Mononuclear cell (primary cell): ENCODE data around the gene SLC29A3. TPM values are rescaled to one million over a fixed set of nuclear protein-coding genes. Genes with fewer than 3 reads are reported as not detected.

Experiments used
- H3K27me3 ChIP-seq: 2 replicates; pipeline ENCODE4 v1.6.0; 2011; ENCODE audit warnings: low read length, control low read depth; ENCODE audit not compliant: insufficient read depth
- H3K4me1 ChIP-seq: 2 replicates; pipeline ENCODE4 v1.5.1; 2011; ENCODE audit warnings: mild to moderate bottlenecking, low read length, control low read depth; ENCODE audit not compliant: insufficient read depth
- H3K4me3 ChIP-seq: 2 replicates; pipeline ENCODE4 v1.5.1; 2011; ENCODE audit warnings: mild to moderate bottlenecking, low read length, moderate library complexity
- H3K9me3 ChIP-seq: 2 replicates; pipeline ENCODE4 v1.5.1; 2011; ENCODE audit warnings: low read depth, mild to moderate bottlenecking, control low read depth, low read length
- total RNA-seq: library from RNA; depleted of rRNA; stranded (reverse); fragments of >200 nt; gene quantifications from one replicate; pipeline ENCODE4 v1.2.3, GENCODE V29; 2012

The SLC29A3 gene
- total RNA-seq, 1 donor: 2.6 TPM

DNA sequence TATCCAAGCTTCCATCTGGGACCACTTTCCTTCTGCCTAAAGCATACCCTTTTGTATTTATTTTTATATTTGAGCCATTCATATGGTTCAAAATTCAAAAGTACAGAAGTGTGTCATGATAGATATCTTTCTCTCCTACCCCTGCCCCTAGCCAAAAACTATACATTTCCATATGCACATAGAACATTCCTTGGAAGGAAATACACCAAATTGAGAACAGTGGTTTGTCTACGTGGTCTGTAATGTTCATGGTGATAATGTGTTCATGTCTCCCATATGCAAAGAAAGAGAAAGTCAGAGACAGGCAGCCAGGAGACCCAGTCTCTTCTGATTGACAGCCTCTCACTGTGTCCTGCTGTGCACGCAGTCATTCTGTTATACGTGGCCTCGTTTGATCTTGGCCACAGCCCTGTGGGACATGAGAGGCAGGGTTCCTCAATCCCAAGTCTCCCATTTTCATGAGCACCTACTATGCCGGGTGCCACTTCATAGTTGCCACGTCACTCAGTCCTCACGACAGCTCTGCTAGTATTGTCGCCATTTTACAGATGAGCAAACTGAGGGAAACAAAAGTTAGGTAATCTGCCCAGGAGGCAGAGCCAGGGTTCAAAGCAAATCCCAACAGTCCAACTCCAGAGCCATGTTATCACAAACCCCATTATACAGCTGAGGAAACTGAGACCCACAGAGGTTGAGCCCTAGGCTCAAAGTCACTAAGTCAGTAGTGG is 69.7 kb downstream of the SLC29A3 start:
- Histone ChIP-seq H3K4me1 (peaks cover 3% of the 10 kb centered on the region), H3K27me3 (no peaks in the 10 kb centered on the region), H3K9me3 (no peaks in the 10 kb centered on the region), H3K4me3 (no peak overlapping the region)

GRCh38 chr10:71389768-71390460 is 70.9 kb downstream of the SLC29A3 start:
- Histone ChIP-seq H3K4me1 (no peaks in the 10 kb centered on the region), H3K9me3 (no peaks in the 10 kb centered on the region), H3K27me3 (peaks cover 4% of the 10 kb centered on the region), H3K4me3 (no peak overlapping the region)

GRCh38 chr10:71390461-71390835 is 71.4 kb downstream of the SLC29A3 start:
- Histone ChIP-seq H3K4me3 (no peak overlapping the region), H3K27me3 (peaks cover 9% of the 10 kb centered on the region), H3K9me3 (no peaks in the 10 kb centered on the region), H3K4me1 (no peaks in the 10 kb centered on the region)

DNA sequence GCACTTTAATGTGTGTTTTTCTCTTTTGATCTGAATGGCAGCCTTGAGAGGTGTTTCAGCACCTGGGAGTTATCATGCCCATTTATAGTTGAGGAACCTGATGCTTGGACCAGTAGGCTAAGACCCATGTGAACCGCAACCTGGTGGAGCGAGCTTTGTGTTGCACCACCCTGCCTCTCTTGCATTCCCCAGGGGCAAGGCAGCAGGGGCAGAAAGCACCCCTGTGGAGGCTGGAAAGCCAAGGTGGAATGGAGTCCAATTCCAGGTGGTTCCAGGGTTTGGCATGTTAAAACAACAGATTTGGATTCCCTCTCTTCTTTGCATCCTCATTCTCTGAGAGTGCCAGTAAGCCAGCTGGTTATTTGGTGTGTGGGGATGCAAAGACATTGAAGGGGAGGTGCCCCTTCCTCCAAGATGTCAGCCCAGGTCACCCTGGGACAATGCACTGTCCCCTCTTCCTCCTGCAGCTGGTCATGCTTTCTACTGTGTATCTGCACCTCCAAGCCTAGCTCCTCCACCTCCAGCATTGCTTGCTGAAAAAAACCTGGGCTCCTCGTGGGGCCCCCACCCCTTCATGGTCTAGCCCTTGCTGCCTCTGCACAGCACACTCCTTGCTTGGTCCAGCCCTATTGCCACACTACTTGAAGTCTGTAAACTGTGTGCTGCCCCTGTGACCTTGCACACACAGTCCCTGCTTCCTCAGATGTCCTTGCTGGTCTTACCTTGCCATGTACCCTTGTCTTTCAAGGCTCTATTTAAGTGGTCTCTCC is 72.0 kb downstream of the SLC29A3 start:
- no peaks in the 10 kb centered on the region for H3K4me1 ChIP-seq
- no peaks in the 10 kb centered on the region for H3K9me3 ChIP-seq
- no peak overlapping the region for H3K4me3 ChIP-seq
- peaks cover 16% of the 10 kb centered on the region for H3K27me3 ChIP-seq

GRCh38 chr10:71391701-71392100 is 72.6 kb downstream of the SLC29A3 start:
- no peaks in the 10 kb centered on the region for H3K4me1 ChIP-seq
- peaks cover 19% of the 10 kb centered on the region for H3K27me3 ChIP-seq
- H3K4me3 ChIP-seq: no peak overlapping the region
- H3K9me3 ChIP-seq: no peaks in the 10 kb centered on the region

- Histone ChIP-seq H3K4me3 (no peak overlapping the region), H3K27me3 (peaks cover 20% of the 10 kb centered on the region), H3K4me1 (peaks cover 5% of the 10 kb centered on the region), H3K9me3 (no peaks in the 10 kb centered on the region)
Measured at GRCh38 chr10:71392292-71392691, 73.2 kb downstream of the SLC29A3 start.

GRCh38 chr10:71392791-71393781 is 74.0 kb downstream of the SLC29A3 start:
- H3K27me3 ChIP-seq: peaks cover 28% of the 10 kb centered on the region
- H3K4me3 ChIP-seq: no peak overlapping the region
- no peaks in the 10 kb centered on the region for H3K9me3 ChIP-seq
- H3K4me1 ChIP-seq: peaks cover 13% of the 10 kb centered on the region

- Histone ChIP-seq H3K9me3 (no peaks in the 10 kb centered on the region), H3K4me3 (no peak overlapping the region), H3K27me3 (peaks cover 37% of the 10 kb centered on the region), H3K4me1 (peaks cover 15% of the 10 kb centered on the region)
Measured at GRCh38 chr10:71393841-71394475, 74.9 kb downstream of the SLC29A3 start.

GRCh38 chr10:71394926-71395562 is 76.0 kb downstream of the SLC29A3 start:
- peaks cover 15% of the 10 kb centered on the region for H3K4me1 ChIP-seq
- H3K4me3 ChIP-seq: no peak overlapping the region
- H3K27me3 ChIP-seq: peaks cover 42% of the 10 kb centered on the region
- H3K9me3 ChIP-seq: no peaks in the 10 kb centered on the region

GRCh38 chr10:71395621-71396020 is 76.6 kb downstream of the SLC29A3 start:
- Histone ChIP-seq H3K9me3 (no peaks in the 10 kb centered on the region), H3K4me1 (peaks cover 15% of the 10 kb centered on the region), H3K27me3 (peaks cover 42% of the 10 kb centered on the region), H3K4me3 (no peak overlapping the region)

DNA sequence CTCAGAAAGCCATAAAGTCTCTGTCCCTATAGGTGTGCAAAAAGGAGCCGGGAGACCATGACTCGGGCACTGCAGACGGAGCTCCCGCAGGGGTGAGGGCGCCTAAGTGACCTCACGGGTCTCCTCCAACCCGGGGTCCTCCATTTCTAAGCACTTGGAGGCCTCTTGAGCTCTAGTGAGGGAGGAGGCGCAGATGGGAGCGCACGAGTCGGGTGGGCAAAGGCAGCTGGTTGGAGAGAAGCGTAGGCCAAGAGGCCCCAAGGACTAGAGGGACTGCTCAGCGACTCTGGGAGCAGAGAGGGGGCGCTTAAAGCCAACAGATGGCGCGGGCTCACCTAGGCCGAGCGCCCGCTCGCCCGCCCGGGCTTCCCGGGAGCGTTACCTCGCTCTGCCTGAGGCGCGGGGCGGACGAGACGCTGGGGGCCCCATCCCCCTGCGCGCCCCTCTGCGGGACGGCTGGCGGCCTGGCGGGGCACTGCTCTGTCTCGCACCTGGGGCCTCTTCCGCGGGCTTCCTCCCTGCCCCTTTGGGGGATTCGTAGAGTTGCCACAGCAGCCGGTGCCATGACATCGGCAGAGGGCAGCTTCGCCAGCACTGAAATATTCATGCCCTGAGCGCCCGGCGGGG is 77.1 kb downstream of the SLC29A3 start:
- H3K4me1 ChIP-seq: peaks cover 15% of the 10 kb centered on the region
- no peaks in the 10 kb centered on the region for H3K9me3 ChIP-seq
- peaks cover 42% of the 10 kb centered on the region for H3K27me3 ChIP-seq
- no peak overlapping the region for H3K4me3 ChIP-seq

- no peaks in the 10 kb centered on the region for H3K9me3 ChIP-seq
- H3K4me1 ChIP-seq: peaks cover 15% of the 10 kb centered on the region
- H3K27me3 ChIP-seq: peaks cover 42% of the 10 kb centered on the region
- H3K4me3 ChIP-seq: no peak within 1 kb of the TSS
Measured at GRCh38 chr10:71396711-71397295, 77.7 kb downstream of the SLC29A3 start, which contains the start of gene CDH23. Gene CDH23, plus strand, starts transcription at chr10:71396920. Its CDS starts 42,912 bp downstream, at chr10:71439832.
